ENCODE data around the gene VGLL4. TPM values are rescaled to one million over a fixed set of nuclear protein-coding genes. Genes with fewer than 3 reads are reported as not detected.

Gene VGLL4
- total and polyA plus RNA-seq, 2 experiments from 2014 or later, result 30.9 to 46.5 TPM

GRCh38 chr3:11545186-11545851 lies 98.4 kb downstream of the VGLL4 start:
- no peak for TF ChIP-seq EZH2phosphoT487 (IDR thresholded peaks at IDR 0.05; ENCODE audit: insufficient read depth, low read depth)
- no peak for TF ChIP-seq EZH2 (IDR thresholded peaks at IDR 0.05; ENCODE audit: insufficient read depth, poor library complexity, severe bottlenecking)
- Histone ChIP-seq H3K27me3 (replicated peaks; ENCODE audit: insufficient read depth) (no peaks in the 10 kb centered on the region), H3K4me3 (no peak overlapping the region), H3K27ac (peak overlapping the region; percentile 44; the same call in 1 of the 2 replicates), H3K9me2 (ENCODE audit: insufficient read depth) (no peaks in the 10 kb centered on the region), H3K9ac (peak overlapping the region; percentile 50), H3K4me2 (ENCODE audit: unreplicated experiment) (peak overlapping the region; percentile 6), H3K79me2 (ENCODE audit: insufficient read depth) (no peaks in the 10 kb centered on the region), H3K9me3 (ENCODE audit: low read depth) (no peaks in the 10 kb centered on the region), H2AFZ (0 out of 2 replicates have a peak overlapping the region, but pooled peaks have one; percentile 55), H3F3A (ENCODE audit: insufficient read depth) (peaks cover 15% of the 10 kb centered on the region), H4K20me1 (ENCODE audit: insufficient read depth) (no peaks in the 10 kb centered on the region), H3K36me3 (ENCODE audit: low read depth) (no peaks in the 10 kb centered on the region), H3K4me1 (ENCODE audit: insufficient read depth) (peaks cover 38% of the 10 kb centered on the region)
- in situ Hi-C loops (cut with MboI), result no loop called here
- DNase-seq, result peak; percentile 54
- WGBS, 2 experiments (ENCODE audit: low coverage in 1 of 2, low lambda C conversion rate in 2 of 2, missing lambda C conversion rate in 2 of 2), result 38 to 43% methylated on average over 15 to 16 of the region's 16 CpGs

- TF ChIP-seq EZH2phosphoT487 (IDR thresholded peaks at IDR 0.05; ENCODE audit: insufficient read depth, low read depth) (no peak), EZH2 (IDR thresholded peaks at IDR 0.05; ENCODE audit: insufficient read depth, poor library complexity, severe bottlenecking) (no peak)
- H3K9ac ChIP-seq, result peak overlapping the region; percentile 50
- peak overlapping the region; percentile 44 for H3K27ac ChIP-seq
- H3K4me3 ChIP-seq, result no peak overlapping the region
- no peaks in the 10 kb centered on the region for H3K27me3 ChIP-seq (replicated peaks; ENCODE audit: insufficient read depth)
- H3K9me3 ChIP-seq (ENCODE audit: low read depth), result no peaks in the 10 kb centered on the region
- H2AFZ ChIP-seq, result no peak overlapping the region
- H3K4me2 ChIP-seq (ENCODE audit: unreplicated experiment), result peak overlapping the region; percentile 6
- no peaks in the 10 kb centered on the region for H3K9me2 ChIP-seq (ENCODE audit: insufficient read depth)
- in situ Hi-C loops (cut with MboI), result no loop called here
- peaks cover 8% of the 10 kb centered on the region for H3F3A ChIP-seq (ENCODE audit: insufficient read depth)
- peak; percentile 62 for DNase-seq
- no peaks in the 10 kb centered on the region for H4K20me1 ChIP-seq (ENCODE audit: insufficient read depth)
- H3K79me2 ChIP-seq (ENCODE audit: insufficient read depth), result no peaks in the 10 kb centered on the region
- no peaks in the 10 kb centered on the region for H3K36me3 ChIP-seq (ENCODE audit: low read depth)
- 37 to 40% methylated on average over 17 of the region's 17 CpGs for WGBS, 2 experiments (ENCODE audit: low coverage in 1 of 2, low lambda C conversion rate in 2 of 2, missing lambda C conversion rate in 2 of 2)
- peaks cover 31% of the 10 kb centered on the region for H3K4me1 ChIP-seq (ENCODE audit: insufficient read depth)
These were observed 99.1 kb downstream of the VGLL4 start for GRCh38 chr3:11544412-11545181.

GRCh38 chr3:11543948-11544387 lies 99.7 kb downstream of the VGLL4 start:
- 79 to 85% methylated on average over 6 of the region's 6 CpGs for WGBS, 2 experiments (ENCODE audit: low coverage in 1 of 2, low lambda C conversion rate in 2 of 2, missing lambda C conversion rate in 2 of 2)
- in situ Hi-C loops (cut with MboI), result no loop called here
- DNase-seq, result no peak

GRCh38 chr3:11543141-11543947 lies 100.4 kb downstream of the VGLL4 start:
- no peak for DNase-seq
- Histone ChIP-seq H4K20me1 (ENCODE audit: insufficient read depth) (no peaks in the 10 kb centered on the region), H3K36me3 (ENCODE audit: low read depth) (no peaks in the 10 kb centered on the region), H3K27me3 (replicated peaks; ENCODE audit: insufficient read depth) (no peaks in the 10 kb centered on the region), H3K27ac (no peak overlapping the region), H3K9ac (no peak overlapping the region), H3K4me1 (ENCODE audit: insufficient read depth) (peaks cover 18% of the 10 kb centered on the region), H3K4me3 (no peak overlapping the region), H3K9me3 (ENCODE audit: low read depth) (no peaks in the 10 kb centered on the region), H3F3A (ENCODE audit: insufficient read depth) (no peaks in the 10 kb centered on the region), H2AFZ (no peak overlapping the region), H3K79me2 (ENCODE audit: insufficient read depth) (no peaks in the 10 kb centered on the region), H3K9me2 (ENCODE audit: insufficient read depth) (no peaks in the 10 kb centered on the region), H3K4me2 (ENCODE audit: unreplicated experiment) (no peak overlapping the region)
- TF ChIP-seq EZH2phosphoT487 (IDR thresholded peaks at IDR 0.05; ENCODE audit: insufficient read depth, low read depth), result no peak
- TF ChIP-seq EZH2 (IDR thresholded peaks at IDR 0.05; ENCODE audit: insufficient read depth, poor library complexity, severe bottlenecking), result no peak
- WGBS, 2 experiments (ENCODE audit: low coverage in 1 of 2, low lambda C conversion rate in 2 of 2, missing lambda C conversion rate in 2 of 2), result 99% methylated on average over 19 of the region's 19 CpGs
- in situ Hi-C loops (cut with MboI), result no loop called here

More at GRCh38 chr3:11543948-11544387, 99.7 kb downstream of the VGLL4 start:
- no peak overlapping the region for H3K27ac ChIP-seq
- H3K9ac ChIP-seq, result no peak overlapping the region
- peaks cover 1% of the 10 kb centered on the region; the same call in 1 of the 2 replicates for H3F3A ChIP-seq (ENCODE audit: insufficient read depth)
- no peaks in the 10 kb centered on the region for H4K20me1 ChIP-seq (ENCODE audit: insufficient read depth)
- H3K9me2 ChIP-seq (ENCODE audit: insufficient read depth), result no peaks in the 10 kb centered on the region
- H2AFZ ChIP-seq, result no peak overlapping the region
- H3K27me3 ChIP-seq (replicated peaks; ENCODE audit: insufficient read depth), result no peaks in the 10 kb centered on the region
- no peaks in the 10 kb centered on the region for H3K36me3 ChIP-seq (ENCODE audit: low read depth)
- H3K4me1 ChIP-seq (ENCODE audit: insufficient read depth), result peaks cover 24% of the 10 kb centered on the region
- no peaks in the 10 kb centered on the region for H3K9me3 ChIP-seq (ENCODE audit: low read depth)
- no peaks in the 10 kb centered on the region for H3K79me2 ChIP-seq (ENCODE audit: insufficient read depth)
- no peak overlapping the region for H3K4me3 ChIP-seq
- no peak for TF ChIP-seq EZH2phosphoT487 (IDR thresholded peaks at IDR 0.05; ENCODE audit: insufficient read depth, low read depth)
- TF ChIP-seq EZH2 (IDR thresholded peaks at IDR 0.05; ENCODE audit: insufficient read depth, poor library complexity, severe bottlenecking), result no peak
- no peak overlapping the region for H3K4me2 ChIP-seq (ENCODE audit: unreplicated experiment)

All from GM23248 (cell line).